Adipocyte (in vitro differentiated cells): ENCODE results near the gene KCNT2.

ENCODE experiments used
- DNase-seq: peaks from one replicate; pipeline ENCODE4 v3.0.0-alpha.2; 2015; ENCODE audit warnings: low read depth
- H3K27me3 ChIP-seq: replicated peaks from 2 replicates; pipeline ENCODE4 v1.7.0; 2013; ENCODE audit warnings: mild to moderate bottlenecking, low read length, moderate library complexity; ENCODE audit not compliant: control insufficient read depth, insufficient read depth
- H3K36me3 ChIP-seq: 2 replicates; pipeline ENCODE4 v1.7.0; 2013; ENCODE audit warnings: low read length, mild to moderate bottlenecking, moderate library complexity; ENCODE audit not compliant: control insufficient read depth, insufficient read depth, severe bottlenecking
- H3K4me1 ChIP-seq: 2 replicates; pipeline ENCODE4 v1.7.0; 2013; ENCODE audit warnings: mild to moderate bottlenecking, low read length, moderate library complexity; ENCODE audit not compliant: control insufficient read depth, insufficient read depth
- H3K4me3 ChIP-seq: 2 replicates; pipeline ENCODE4 v1.7.0; 2013; ENCODE audit warnings: mild to moderate bottlenecking, low read length, moderate library complexity
- H3K9ac ChIP-seq: 2 replicates; pipeline ENCODE4 v1.7.0; 2013; ENCODE audit warnings: mild to moderate bottlenecking, low read length, moderate library complexity
- H3K9me3 ChIP-seq: 2 replicates; pipeline ENCODE4 v1.7.0; 2013; ENCODE audit warnings: mild to moderate bottlenecking, low read length, moderate library complexity; ENCODE audit not compliant: control insufficient read depth

Gene KCNT2

DNA sequence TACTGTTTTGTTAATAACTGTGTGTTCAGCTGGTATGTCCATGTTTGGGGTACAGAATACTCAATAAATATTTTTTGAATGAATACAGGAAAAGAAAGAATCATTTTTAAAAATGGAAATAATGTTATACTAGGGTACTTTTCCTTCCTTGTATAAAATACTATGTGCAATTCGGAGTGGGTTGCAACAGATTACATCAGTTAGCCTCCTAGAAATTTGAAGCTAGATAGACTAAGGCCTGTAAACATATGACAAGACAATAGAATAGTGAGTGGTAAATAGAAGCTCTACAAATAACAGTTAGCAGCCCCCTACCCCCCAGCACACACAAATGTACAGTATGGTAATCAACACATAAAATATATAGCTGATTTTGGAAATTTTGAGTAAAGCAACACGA, 195.9 kb downstream of the KCNT2 start:
- H3K9me3 ChIP-seq = no peaks in the 10 kb centered on the region
- H3K36me3 ChIP-seq = no peaks in the 10 kb centered on the region
- peaks cover 15% of the 10 kb centered on the region for H3K4me1 ChIP-seq
- no peaks in the 10 kb centered on the region for H3K27me3 ChIP-seq
- no peak overlapping the region for H3K4me3 ChIP-seq
- H3K9ac ChIP-seq = no peak overlapping the region
- no peak for DNase-seq

DNA sequence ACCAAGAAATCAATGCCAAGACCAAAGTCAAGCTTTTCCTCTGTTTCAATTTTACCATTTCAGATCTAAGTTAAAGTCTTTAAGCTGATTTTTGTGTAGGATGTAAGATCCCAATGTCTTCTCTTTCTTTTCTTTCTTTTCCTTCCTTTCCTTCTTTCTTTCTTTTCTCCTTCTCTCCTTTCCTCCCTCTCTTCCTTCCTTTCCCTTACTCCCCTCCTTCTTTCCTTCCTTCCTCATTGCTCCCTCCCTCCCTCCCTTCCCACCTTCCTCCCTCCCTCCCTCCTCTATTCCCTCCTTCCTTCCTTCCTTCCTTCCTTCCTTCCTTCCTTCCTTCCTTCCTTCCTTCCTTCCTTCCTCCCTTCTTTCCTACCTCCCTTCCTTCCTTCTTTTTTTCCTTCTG, 197.5 kb downstream of the KCNT2 start:
- DNase-seq = no peak
- no peaks in the 10 kb centered on the region for H3K9me3 ChIP-seq

DNA sequence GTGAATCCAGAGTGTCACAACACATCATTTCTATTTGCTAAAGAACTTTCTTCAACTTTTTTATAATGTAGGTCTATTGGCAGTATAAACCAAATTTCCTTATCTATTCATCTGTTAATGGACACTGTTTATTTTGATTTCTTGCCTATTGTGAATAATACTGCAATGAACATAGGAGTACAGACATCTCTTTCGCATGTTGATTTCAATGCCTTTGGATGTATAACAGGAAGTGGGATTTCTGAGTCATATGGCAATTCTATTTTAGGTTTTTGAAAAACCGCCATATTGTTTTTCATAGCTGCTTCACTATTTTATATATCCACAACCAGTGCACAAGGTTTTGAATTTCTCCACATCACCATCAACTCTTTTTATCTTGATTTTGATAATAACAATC, 198.7 kb downstream of the KCNT2 start:
- no peak for DNase-seq
- no peaks in the 10 kb centered on the region for H3K9me3 ChIP-seq
- no peak overlapping the region for H3K9ac ChIP-seq
- H3K4me1 ChIP-seq = peaks cover 26% of the 10 kb centered on the region
- no peak overlapping the region for H3K4me3 ChIP-seq
- no peaks in the 10 kb centered on the region for H3K27me3 ChIP-seq
- H3K36me3 ChIP-seq = no peaks in the 10 kb centered on the region

More for the DNA sequence above, 197.5 kb downstream of the KCNT2 start:
- Histone ChIP-seq H3K27me3 (no peaks in the 10 kb centered on the region), H3K36me3 (no peaks in the 10 kb centered on the region), H3K4me3 (no peak overlapping the region), H3K4me1 (peaks cover 26% of the 10 kb centered on the region), H3K9ac (no peak overlapping the region)

DNA sequence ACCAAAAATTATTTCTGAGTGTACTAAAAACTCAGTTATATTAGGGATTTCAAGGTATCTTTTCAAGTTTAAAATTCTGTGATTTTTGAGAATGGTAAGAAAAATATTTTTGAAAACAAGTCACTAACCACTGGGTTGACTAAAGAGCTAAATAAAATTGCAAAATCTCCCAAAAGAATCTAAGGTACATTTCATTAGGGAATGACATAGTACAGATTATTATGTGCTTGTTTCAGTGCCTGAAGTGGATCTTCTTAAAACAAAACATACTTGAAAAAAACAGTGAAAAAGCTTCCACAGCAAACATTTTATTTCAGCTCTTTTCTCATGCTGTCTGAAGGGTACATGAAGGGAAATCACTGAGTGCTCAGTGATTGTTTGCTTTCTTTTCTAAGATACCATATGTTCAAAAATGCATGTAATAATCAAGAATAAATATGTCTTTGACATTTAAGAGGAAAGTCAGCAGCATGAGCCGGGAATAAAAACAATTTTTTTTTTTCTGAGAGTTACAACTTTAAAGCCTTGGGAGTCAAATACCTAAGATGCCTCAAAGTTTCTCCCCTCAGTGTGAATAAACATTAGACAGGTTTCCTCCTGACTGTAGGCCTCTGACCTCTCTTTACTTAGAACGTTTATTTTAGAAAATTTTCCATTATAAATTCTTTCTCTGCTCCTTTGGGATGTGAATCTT, 200.7 kb downstream of the KCNT2 start:
- Histone ChIP-seq H3K9me3 (no peaks in the 10 kb centered on the region), H3K27me3 (no peaks in the 10 kb centered on the region), H3K4me3 (no peak overlapping the region), H3K9ac (peak overlapping the region; percentile 68), H3K4me1 (peaks cover 26% of the 10 kb centered on the region), H3K36me3 (no peaks in the 10 kb centered on the region)
- peak; percentile 63 for DNase-seq

DNA sequence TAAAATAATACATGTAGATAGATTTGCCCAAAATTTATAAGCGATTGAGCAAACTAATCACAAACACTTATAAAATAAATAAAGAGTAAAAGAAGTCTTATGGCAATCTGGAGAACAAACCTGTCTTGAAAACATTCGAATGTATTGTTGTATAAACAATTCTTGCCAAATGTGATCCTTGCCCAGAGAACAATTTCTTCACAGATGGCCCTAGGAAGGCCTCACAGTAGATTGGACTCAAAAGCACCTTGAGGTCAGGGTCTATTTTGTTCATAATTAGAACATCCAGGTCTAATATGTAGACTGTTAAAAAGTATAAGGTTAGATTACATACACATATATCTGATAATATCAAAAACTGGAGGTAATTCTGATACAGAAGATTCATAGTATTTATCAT, 202.4 kb downstream of the KCNT2 start:
- Histone ChIP-seq H3K9ac (no peak overlapping the region), H3K4me1 (peaks cover 33% of the 10 kb centered on the region), H3K36me3 (no peaks in the 10 kb centered on the region), H3K27me3 (no peaks in the 10 kb centered on the region), H3K4me3 (no peak overlapping the region), H3K9me3 (no peaks in the 10 kb centered on the region)
- peak; percentile 17 for DNase-seq

DNA sequence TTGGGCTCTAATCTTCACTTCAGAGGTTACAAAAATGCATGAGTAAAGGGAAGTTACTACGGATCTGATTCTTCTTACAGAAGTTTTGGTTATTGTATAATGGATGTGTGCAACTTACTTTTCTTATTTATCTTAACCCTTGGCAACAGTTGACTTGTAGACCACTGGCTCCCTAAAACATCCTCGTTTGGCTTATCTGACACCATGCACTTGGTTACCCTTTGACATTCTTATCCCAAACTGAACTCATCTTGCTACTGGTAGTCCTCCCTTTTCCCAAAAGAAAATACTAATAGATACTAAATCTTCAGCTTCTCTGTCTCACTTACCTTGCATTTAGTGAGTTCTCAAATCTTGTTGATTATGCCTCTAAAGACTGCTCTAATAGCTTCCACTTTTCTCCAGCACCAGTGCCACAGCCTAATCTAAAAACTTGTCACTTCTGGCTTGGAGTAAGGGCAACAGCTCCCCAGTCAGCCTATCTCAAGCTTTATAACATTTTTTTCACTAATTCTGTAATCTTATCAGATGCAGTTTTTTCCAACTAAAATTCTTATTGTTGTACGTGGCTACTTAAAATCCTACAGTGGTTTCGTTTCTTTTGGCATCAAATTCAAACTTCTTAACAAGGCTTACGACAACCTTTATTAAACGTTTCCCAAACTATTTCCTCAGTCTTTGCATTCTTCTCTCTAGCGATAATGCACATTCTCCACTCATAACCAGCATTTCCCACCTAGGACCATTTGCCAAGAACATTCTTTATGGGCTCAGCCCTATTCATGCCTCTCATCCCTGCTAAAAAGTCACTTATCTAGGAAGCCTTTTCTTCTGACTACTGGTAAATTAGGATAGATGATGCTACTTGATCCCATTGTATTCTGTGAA, 204.2 kb downstream of the KCNT2 start:
- Histone ChIP-seq H3K9ac (peak overlapping the region; percentile 61), H3K36me3 (no peaks in the 10 kb centered on the region), H3K27me3 (no peaks in the 10 kb centered on the region), H3K4me1 (peaks cover 40% of the 10 kb centered on the region), H3K9me3 (no peaks in the 10 kb centered on the region), H3K4me3 (peak overlapping the region; percentile 62)
- DNase-seq = peak; percentile 69

DNA sequence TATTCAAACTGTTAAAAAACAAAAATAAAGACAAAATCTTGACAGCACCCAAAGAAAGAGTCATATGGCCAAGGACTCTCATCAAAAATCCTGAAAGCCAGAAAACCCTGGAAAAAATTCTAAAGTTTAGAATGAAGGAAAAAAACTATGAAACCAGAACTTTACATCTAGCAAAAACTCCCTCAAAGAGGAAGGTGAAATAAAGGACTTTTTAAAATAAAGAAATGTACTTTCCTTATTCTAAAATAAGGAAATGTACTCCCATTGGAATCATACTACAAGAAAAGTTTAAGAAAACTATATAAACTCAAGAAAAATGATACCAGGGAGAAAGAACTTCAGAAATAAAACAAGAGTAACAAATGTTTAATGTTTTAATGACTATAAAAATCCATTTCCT, 206.3 kb downstream of the KCNT2 start:
- Histone ChIP-seq H3K4me1 (peaks cover 21% of the 10 kb centered on the region), H3K27me3 (no peaks in the 10 kb centered on the region), H3K36me3 (no peaks in the 10 kb centered on the region), H3K9me3 (no peaks in the 10 kb centered on the region), H3K9ac (peak overlapping the region; percentile 18), H3K4me3 (peak overlapping the region; percentile 62)
- no peak for DNase-seq

DNA sequence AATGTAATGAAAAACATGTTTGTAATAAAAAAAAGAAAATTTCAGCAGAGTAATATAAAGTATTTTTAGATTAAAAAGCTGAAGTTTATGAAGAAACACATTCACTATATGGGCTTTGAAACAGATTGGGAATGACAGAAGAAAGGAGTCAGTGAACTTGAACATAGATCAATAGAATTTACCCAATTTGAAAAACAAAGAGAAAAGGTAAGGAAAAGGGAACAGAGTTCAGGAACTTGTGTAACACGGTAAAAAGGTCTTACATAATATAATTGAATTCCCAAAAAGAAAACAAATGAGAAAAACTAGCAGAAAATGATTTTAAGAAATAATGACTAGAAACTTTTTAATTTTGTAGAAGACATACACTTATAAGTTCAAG, 206.8 kb downstream of the KCNT2 start:
- peak overlapping the region; percentile 62 for H3K4me3 ChIP-seq
- no peaks in the 10 kb centered on the region for H3K36me3 ChIP-seq
- peak overlapping the region; percentile 18 for H3K9ac ChIP-seq
- no peaks in the 10 kb centered on the region for H3K9me3 ChIP-seq
- no peak for DNase-seq
- H3K27me3 ChIP-seq = no peaks in the 10 kb centered on the region
- peaks cover 16% of the 10 kb centered on the region for H3K4me1 ChIP-seq

DNA sequence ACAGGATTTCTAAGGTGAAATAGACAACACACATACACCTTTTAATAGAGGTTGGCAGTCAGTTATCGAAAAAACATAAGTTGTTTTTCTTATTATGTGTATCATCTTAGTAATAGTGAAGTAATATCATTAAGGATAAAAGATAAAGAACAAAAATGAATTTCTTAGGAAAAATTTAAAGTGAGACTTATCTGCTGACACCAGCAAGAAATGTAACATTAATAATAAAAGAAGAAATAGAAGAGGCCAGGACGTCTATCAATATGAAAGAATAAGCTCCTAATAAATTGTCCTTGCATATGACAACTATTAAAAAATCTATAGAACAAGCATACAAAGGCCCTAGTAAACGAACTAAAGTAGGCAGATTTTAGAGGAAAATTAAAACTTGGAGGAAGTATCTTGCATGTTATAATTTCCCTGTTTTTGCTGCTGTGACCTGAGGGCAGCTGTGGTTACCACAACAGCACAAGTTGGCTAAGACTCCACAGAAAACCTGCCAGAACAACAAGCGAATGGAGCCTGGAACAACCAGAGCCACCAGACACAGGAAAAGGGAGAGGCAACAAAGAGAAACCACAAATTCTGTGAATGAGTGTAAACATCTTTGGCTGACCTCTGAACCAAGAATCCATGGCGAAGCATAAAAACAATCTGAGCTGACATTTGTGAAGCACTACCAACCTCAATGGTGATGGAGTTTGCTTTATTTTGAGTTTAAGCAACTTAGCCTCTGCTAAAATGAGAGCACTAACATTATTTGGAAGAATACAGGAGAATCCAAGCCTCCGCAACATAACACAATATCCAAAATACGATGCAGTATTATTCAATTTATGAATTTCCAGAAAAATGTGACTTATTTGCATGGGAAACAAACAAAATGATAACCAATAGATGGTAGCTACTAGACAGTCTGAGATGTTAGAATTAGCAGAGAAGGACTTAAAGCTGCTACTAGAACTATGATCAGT, 207.5 kb downstream of the KCNT2 start:
- Histone ChIP-seq H3K36me3 (no peaks in the 10 kb centered on the region), H3K9me3 (no peaks in the 10 kb centered on the region), H3K4me3 (peak overlapping the region; percentile 62), H3K4me1 (peaks cover 14% of the 10 kb centered on the region), H3K9ac (peak overlapping the region; percentile 18), H3K27me3 (no peaks in the 10 kb centered on the region)
- DNase-seq = peak; percentile 82

DNA sequence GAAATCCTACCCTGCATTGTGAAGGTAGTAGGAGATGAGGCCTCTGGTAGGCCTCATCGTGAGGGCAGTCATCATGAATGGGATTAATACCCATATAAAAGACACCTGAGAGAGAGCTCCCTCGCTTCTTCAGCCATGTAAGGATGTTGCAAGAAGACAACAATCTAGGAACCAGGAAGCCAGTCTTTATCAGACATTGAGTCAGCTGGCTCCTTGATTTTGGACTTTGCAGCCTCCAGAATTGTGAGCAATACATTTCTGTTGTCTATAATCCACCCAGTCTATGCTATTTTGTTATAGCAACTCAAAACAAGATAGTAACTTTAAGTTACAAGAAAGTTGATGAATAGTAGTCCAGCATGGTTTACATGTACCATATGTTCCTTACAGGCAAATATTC, 208.5 kb downstream of the KCNT2 start:
- H3K36me3 ChIP-seq = no peaks in the 10 kb centered on the region
- DNase-seq = no peak

DNA sequence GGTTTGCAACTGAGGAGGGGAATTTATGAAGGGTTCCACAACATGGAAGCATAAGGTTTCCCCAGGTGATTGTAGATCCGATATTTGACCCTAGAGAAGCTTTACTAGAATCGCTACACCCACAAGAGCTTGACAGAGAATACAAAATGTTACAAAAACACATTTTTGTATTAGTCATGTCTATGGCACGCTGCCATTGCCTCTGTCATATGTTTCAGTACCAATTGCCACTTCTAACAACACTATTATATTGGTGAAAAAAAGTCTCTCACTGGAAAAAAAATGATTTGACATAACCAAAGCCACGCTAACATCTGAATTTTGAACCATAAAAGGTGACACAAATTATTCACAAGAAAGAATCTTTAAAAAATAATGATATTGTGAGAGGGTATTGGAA, 214.5 kb downstream of the KCNT2 start:
- no peaks in the 10 kb centered on the region for H3K9me3 ChIP-seq
- no peak overlapping the region for H3K9ac ChIP-seq
- no peaks in the 10 kb centered on the region for H3K27me3 ChIP-seq
- H3K36me3 ChIP-seq = no peaks in the 10 kb centered on the region
- peak overlapping the region; percentile 66 for H3K4me3 ChIP-seq
- peak; percentile 73 for DNase-seq
- peaks cover 14% of the 10 kb centered on the region for H3K4me1 ChIP-seq

More for the DNA sequence above, 208.5 kb downstream of the KCNT2 start:
- Histone ChIP-seq H3K9me3 (no peaks in the 10 kb centered on the region), H3K4me3 (no peak overlapping the region), H3K27me3 (no peaks in the 10 kb centered on the region), H3K9ac (no peak overlapping the region), H3K4me1 (peaks cover 14% of the 10 kb centered on the region)
